Naive B cell (primary cell): Measurements from ENCODE around the gene PRRC2C. TPM values are rescaled to one million over a fixed set of nuclear protein-coding genes. Genes with fewer than 3 reads are reported as not detected.
"Not testable (repeated sequence)": the region's sequence is repeated elsewhere in the genome, so short reads cannot be mapped to it uniquely, and the experiment has no call there.

Experiments used
- ATAC-seq, 2 donors: fragments of 150-1000 bp; cut with Tn5 transposase; 2 replicates each; pipeline ENCODE4 v1.10.0; 2021; ENCODE audit warnings: low read depth in 2 of 2, mild to moderate bottlenecking in 2 of 2, moderate library complexity in 2 of 2
- DNase-seq: peaks from one replicate; pipeline ENCODE4 v3.0.0; 2022
- H3K27ac Mint-ChIP-seq, 6 donors: one replicate each; pipeline ENCODE4 v1.8.0; 2020 to 2022; ENCODE audit warnings: mild to moderate bottlenecking in 6 of 6, mixed read lengths in 6 of 6, moderate library complexity in 5 of 6, inconsistent platforms in 2 of 6
- H3K27me3 Mint-ChIP-seq, 3 donors: one replicate each; pipeline ENCODE4 v1.8.0; 2021 to 2022; ENCODE audit warnings: mixed read lengths in 3 of 3, mild to moderate bottlenecking in 1 of 3
- H3K36me3 Mint-ChIP-seq, 2 donors: one replicate each; pipeline ENCODE4 v1.8.0; 2020 to 2022; ENCODE audit warnings: mixed read lengths in 2 of 2, inconsistent platforms in 1 of 2, mild to moderate bottlenecking in 1 of 2
- H3K4me1 Mint-ChIP-seq, 3 donors: one replicate each; pipeline ENCODE4 v1.8.0; 2020 to 2022; ENCODE audit warnings: mixed read lengths in 3 of 3, inconsistent platforms in 1 of 3, mild to moderate bottlenecking in 1 of 3, moderate library complexity in 1 of 3
- H3K4me3 Mint-ChIP-seq, 8 donors: one replicate each; pipeline ENCODE4 v1.8.0; 2020 to 2022; ENCODE audit warnings: mild to moderate bottlenecking in 8 of 8, mixed read lengths in 8 of 8, moderate library complexity in 8 of 8, inconsistent platforms in 2 of 8
- H3K9me3 Mint-ChIP-seq, 7 donors: one replicate each; pipeline ENCODE4 v1.8.0; 2020 to 2022; ENCODE audit warnings: mixed read lengths in 7 of 7, mild to moderate bottlenecking in 5 of 7, inconsistent platforms in 2 of 7, moderate library complexity in 1 of 7
- polyA plus RNA-seq, 6 donors: library from polyadenylated mRNA; unstranded; fragments of 300-500 nt; fragmentation: Illumina TruSeq; gene quantifications; one replicate each; pipeline ENCODE4 v1.2.3, GENCODE V29; 2021; ENCODE audit warnings: low read depth in 6 of 6

The PRRC2C gene
- polyA plus RNA-seq, 6 donors from 2014 or later, result 15.3 to 97.0 (median 46.7) TPM

DNA sequence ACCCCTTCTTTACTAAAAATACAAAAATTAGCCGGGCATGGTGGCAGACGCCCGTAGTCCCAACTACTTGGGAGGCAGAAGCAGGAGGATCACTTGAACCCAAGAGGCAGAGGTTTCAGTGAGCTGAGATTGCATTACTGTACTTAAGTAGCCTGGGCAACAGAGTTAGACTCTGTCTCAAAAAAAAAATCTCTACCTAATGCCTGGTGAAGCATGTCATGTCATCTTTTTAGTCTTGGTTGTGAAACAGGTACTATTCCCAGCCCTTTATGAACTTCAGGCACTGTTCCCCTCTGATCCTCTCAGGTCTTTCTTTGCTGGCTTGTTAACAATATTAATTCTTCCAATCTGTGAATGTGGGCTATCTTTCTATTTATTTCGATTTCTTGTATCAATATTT lies 22.1 kb downstream of the PRRC2C start:
- Mint-ChIP-seq H3K27ac (peak overlapping the region; percentile 1 to 94 (median 84)), H3K4me3 (peak overlapping the region in 3 of 8 donors; percentile 53 to 56 (median 55)), H3K4me1 (peaks cover 70 to 92% (median 91%) of the 10 kb centered on the region in 3 donors), H3K9me3 (no peaks in the 10 kb centered on the region), H3K36me3 (peaks cover 0 to 6% of the 10 kb centered on the region in 2 donors), H3K27me3 (no peaks in the 10 kb centered on the region)
- DNase-seq (no peak), ATAC-seq (peak; percentile 50 to 66)

DNA sequence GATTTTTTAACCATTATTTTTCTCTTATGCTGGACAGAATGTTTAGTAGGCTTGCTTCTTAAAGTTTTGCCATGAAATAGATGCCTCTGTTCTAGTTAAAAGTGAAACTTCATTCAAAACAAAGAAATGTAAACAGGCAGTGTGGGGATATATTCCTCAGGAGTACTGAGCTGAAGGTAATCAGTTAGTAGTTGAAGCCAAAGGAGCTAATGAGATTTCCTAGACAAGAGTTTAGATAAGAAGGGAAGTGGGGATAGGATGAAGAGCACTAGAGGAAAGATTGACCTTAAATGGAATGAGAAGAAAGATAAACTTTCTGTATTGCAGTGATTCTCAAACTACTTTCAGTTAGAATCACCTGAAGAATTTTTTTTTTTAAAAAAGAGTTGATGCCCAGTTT lies 23.9 kb downstream of the PRRC2C start:
- Mint-ChIP-seq H3K9me3 (no peaks in the 10 kb centered on the region), H3K4me3 (peak overlapping the region in 2 of 8 donors; percentile 7 to 26), H3K4me1 (peaks cover 62 to 80% (median 76%) of the 10 kb centered on the region in 3 donors), H3K36me3 (peaks cover 1 to 6% of the 10 kb centered on the region in 2 donors), H3K27ac (peak overlapping the region in 3 of 6 donors; percentile 7 to 67 (median 54)), H3K27me3 (no peaks in the 10 kb centered on the region)
- no peak for ATAC-seq
- no peak for DNase-seq

DNA sequence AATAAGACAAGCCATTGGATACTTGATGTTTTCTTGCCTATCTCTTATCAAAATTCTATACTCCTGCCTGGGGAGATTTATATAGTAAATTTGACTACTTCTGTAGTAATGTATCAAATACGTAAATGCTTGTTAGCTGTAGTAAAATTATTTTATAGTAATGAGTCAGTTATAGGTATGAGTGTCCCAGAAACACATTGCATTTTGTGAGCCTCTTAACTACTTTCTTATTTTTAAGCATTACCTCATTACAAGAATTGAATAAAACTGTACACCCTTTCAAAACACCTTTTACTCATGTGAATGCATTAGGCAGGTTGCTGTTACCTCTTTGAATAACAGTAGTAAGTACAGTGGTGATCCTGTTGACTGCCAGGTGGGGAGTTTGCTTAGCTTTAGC lies 28.4 kb downstream of the PRRC2C start:
- Mint-ChIP-seq H3K36me3 (peaks cover 9 to 25% of the 10 kb centered on the region in 2 donors), H3K9me3 (no peaks in the 10 kb centered on the region), H3K4me1 (peaks cover 22 to 37% (median 30%) of the 10 kb centered on the region in 3 donors), H3K4me3 (no peak overlapping the region), H3K27ac (peak overlapping the region in 3 of 6 donors; percentile 12 to 43 (median 16)), H3K27me3 (no peaks in the 10 kb centered on the region)
- ATAC-seq (no peak), DNase-seq (no peak)

DNA sequence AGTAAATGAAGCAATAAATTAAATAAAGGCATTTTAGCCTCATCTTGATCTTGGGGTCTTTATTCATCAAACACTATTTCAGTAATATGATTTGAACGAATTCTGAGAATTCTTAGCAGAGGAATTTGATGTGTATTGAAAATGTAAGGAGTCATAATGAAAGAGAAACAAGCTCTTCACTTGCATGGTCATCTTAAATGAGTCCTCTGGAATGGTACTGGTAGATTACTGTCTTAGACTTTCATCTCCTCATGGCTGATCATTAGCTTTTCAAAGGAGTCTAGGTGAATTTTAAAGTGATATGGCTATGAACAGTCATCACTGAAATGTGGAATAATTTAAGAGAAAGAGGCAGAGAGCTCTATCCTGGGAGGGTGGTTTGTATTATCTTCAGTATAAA lies 30.0 kb downstream of the PRRC2C start:
- Mint-ChIP-seq H3K4me1 (peaks cover 11 to 24% (median 16%) of the 10 kb centered on the region in 3 donors), H3K36me3 (peaks cover 16 to 25% of the 10 kb centered on the region in 2 donors), H3K4me3 (no peak overlapping the region), H3K27ac (peak overlapping the region in 3 of 6 donors; percentile 17 to 63 (median 40)), H3K27me3 (no peaks in the 10 kb centered on the region), H3K9me3 (no peaks in the 10 kb centered on the region)
- ATAC-seq (no peak), DNase-seq (no peak)

DNA sequence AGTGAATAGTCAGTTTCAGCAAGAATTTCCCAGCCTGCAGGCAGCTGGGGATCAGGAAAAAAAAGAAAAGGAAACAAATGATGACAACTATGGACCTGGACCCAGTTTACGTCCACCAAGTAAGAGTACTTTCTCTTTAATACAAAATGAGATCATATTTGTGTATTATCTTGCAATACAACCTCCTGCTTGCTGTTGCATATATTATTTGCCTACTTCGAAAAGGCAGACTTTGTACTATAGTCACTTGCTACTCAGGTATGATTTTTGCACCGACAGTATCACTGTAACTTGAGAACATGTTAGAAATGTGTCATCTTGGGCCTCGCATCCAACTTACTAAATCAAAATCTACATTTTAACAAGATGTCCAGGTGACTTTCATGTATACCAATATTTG lies 30.4 kb downstream of the PRRC2C start:
- Mint-ChIP-seq H3K36me3 (peaks cover 16 to 25% of the 10 kb centered on the region in 2 donors), H3K9me3 (no peaks in the 10 kb centered on the region), H3K4me1 (peaks cover 7 to 20% (median 12%) of the 10 kb centered on the region in 3 donors), H3K4me3 (no peak overlapping the region), H3K27me3 (no peaks in the 10 kb centered on the region), H3K27ac (peak overlapping the region in 2 of 6 donors; percentile 17 to 40)
- DNase-seq (no peak), ATAC-seq (no peak)

DNA sequence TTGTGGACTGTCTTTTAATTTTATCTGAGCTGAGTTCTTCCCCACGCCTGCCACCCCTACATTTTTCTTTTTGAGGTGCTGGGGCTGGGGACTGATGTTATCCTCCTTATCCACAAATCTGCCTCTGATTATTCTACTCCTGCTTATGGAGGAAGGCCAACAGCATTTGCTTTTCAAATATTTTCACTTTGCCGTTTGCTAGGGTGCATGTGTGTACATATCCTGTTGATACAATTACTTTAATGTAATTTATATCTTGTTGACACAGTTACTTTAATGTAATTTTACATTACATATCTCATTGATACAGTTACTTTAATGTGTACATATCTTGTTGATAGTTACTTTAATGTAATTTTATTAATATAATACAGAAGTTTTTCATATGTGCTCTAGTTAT lies 36.2 kb downstream of the PRRC2C start:
- ATAC-seq, result no peak
- no peaks in the 10 kb centered on the region for H3K9me3 Mint-ChIP-seq
- no peak for DNase-seq
- peak overlapping the region in 1 of 6 donors; percentile 31 for H3K27ac Mint-ChIP-seq
- H3K27me3 Mint-ChIP-seq, result no peaks in the 10 kb centered on the region
- H3K4me3 Mint-ChIP-seq, result no peak overlapping the region
- H3K4me1 Mint-ChIP-seq, result no peaks in the 10 kb centered on the region
- H3K36me3 Mint-ChIP-seq, result peaks cover 23 to 32% of the 10 kb centered on the region in 2 donors

DNA sequence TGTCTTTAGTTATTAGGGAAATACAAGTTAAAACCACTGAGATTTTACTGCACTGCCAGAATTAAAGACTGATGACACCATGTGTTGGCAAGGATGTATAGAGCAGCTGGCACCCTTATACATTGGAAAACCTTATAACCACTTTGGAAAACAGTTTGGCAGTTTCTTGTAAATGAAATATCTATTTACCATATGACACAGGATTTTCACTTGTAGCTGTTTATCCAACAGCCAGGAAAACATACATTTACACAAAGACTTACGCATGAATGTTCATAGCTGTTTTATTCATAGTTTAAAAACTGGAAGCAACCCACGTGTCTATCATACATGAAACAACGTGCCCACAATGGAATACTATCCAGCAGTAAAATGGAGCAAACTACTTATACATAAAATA lies 45.3 kb downstream of the PRRC2C start:
- Mint-ChIP-seq H3K9me3 (no peaks in the 10 kb centered on the region), H3K4me1 (peaks cover 0 to 7% (median 5%) of the 10 kb centered on the region in 3 donors), H3K27ac (no peak overlapping the region), H3K27me3 (no peaks in the 10 kb centered on the region), H3K36me3 (peaks cover 40 to 42% of the 10 kb centered on the region in 2 donors), H3K4me3 (no peak overlapping the region)
- DNase-seq, result no peak
- no peak for ATAC-seq

DNA sequence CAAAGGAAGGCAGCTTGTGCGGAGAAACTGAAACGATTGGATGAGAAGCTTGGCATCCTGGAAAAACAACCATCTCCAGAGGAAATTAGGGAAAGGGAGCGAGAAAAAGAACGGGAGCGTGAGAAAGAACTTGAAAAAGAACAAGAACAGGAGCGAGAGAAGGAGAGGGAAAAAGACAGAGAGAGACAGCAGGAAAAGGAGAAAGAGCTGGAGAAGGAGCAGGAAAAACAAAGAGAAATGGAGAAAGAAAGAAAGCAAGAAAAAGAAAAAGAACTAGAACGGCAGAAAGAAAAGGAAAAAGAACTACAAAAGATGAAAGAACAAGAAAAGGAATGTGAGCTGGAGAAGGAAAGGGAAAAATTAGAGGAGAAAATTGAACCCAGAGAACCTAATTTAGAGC lies 47.2 kb downstream of the PRRC2C start:
- Mint-ChIP-seq H3K9me3 (no peaks in the 10 kb centered on the region), H3K4me3 (no peak overlapping the region), H3K4me1 (peaks cover 0 to 7% (median 5%) of the 10 kb centered on the region in 3 donors), H3K27ac (peak overlapping the region in 4 of 6 donors; percentile 16 to 82 (median 71)), H3K36me3 (peaks cover 44 to 45% of the 10 kb centered on the region in 2 donors), H3K27me3 (no peaks in the 10 kb centered on the region)
- ATAC-seq, result no peak
- DNase-seq, result no peak

DNA sequence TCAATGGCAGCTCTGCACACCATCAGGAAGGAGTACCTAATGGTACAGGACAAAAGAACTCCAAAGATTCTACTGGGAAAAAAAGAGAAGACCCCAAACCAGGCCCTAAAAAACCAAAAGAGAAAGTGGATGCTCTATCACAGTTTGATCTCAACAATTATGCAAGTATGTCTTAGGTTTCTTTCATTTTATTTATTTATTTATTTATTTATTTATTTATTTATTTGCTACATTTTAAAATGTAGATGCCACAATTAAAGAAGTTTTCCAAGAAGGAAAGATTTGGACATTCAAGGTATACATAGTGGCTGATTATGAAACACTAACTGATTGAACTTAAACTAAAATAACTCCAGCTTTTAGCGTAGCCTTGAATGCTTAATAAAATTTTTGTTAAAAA lies 60.2 kb downstream of the PRRC2C start:
- no peak for DNase-seq
- Mint-ChIP-seq H3K36me3 (peaks cover 25 to 29% of the 10 kb centered on the region in 2 donors), H3K9me3 (peaks cover 0 to 3% (median 0%) of the 10 kb centered on the region in 7 donors), H3K27me3 (no peaks in the 10 kb centered on the region), H3K27ac (peak overlapping the region in 2 of 6 donors; percentile 52 to 63), H3K4me1 (peaks cover 0 to 12% (median 0%) of the 10 kb centered on the region in 3 donors), H3K4me3 (no peak overlapping the region)
- ATAC-seq, result no peak

DNA sequence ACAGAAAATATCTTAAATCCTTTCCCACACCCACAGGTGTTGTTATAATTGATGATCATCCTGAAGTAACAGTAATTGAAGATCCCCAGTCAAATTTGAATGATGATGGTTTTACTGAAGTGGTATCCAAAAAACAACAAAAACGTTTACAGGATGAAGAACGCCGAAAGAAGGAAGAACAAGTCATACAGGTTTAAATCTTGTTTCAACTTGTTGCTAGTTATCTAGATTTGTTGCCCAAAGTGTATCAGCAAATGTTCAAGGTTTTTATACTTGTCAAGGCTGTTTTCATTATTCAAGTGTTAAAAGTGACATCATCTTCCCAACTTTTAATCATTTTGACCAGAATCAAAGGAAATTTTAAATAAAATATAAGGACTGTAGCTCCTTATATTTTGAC lies 64.7 kb downstream of the PRRC2C start:
- Mint-ChIP-seq H3K4me3 (no peak overlapping the region), H3K36me3 (peaks cover 22 to 37% of the 10 kb centered on the region in 2 donors), H3K4me1 (peaks cover 11 to 23% (median 15%) of the 10 kb centered on the region in 3 donors), H3K27ac (peak overlapping the region in 1 of 6 donors; percentile 26), H3K27me3 (no peaks in the 10 kb centered on the region), H3K9me3 (peaks cover 0 to 6% (median 0%) of the 10 kb centered on the region in 7 donors)
- no peak for ATAC-seq
- DNase-seq, result no peak

DNA sequence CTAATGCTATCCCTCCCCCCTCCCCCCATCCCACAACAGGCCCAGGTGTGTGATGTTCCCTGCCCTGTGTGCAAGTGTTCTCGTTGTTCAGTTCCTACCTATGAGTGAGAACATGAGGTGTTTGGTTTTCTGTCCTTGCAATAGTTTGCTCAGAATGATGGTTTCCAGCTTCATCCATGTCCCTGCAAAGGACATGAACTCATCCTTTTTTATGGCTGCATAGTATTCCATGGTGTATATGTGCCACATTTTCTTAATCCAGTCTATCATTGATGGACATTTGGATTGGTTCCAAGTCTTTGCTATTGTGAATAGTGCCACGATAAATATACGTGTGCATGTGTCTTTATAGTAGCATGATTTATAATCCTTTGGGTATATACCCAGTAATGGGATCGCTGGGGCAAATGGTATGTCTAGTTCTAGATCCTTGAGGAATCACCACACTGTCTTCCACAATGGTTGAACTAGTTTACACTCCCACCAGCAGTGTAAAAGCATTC lies 65.3 kb downstream of the PRRC2C start:
- not testable (repeated sequence) for ATAC-seq, H3K27me3 Mint-ChIP-seq, H3K27ac Mint-ChIP-seq, H3K9me3 Mint-ChIP-seq, DNase-seq, H3K4me3 Mint-ChIP-seq
- Mint-ChIP-seq H3K36me3 (peaks cover 26 to 41% of the 10 kb centered on the region in 2 donors), H3K4me1 (peaks cover 11 to 23% (median 15%) of the 10 kb centered on the region in 3 donors)

DNA sequence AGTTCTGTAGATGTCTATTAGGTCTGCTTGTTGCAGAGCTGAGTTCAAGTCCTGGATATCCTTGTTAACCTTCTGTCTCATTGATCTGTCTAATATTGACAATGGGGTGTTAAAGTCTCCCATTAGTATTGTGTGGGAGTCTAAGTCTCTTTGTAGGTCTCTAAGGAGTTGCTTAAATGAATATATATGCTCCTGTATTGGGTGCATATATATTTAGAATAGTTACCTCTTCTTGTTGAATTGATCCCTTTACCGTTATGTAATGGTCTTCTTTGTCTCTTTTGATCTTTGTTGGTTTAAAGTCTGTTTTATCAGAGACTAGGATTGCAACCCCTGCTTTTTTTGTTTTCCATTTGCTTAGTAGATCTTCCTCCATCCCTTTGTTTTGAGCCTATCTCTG lies 68.6 kb downstream of the PRRC2C start:
- ATAC-seq, H3K27me3 Mint-ChIP-seq, H3K4me3 Mint-ChIP-seq, H3K9me3 Mint-ChIP-seq, DNase-seq: not testable (repeated sequence)
- Mint-ChIP-seq H3K36me3 (peaks cover 41 to 44% of the 10 kb centered on the region in 2 donors), H3K27ac (peak overlapping the region in 2 of 6 donors; percentile 4 to 39), H3K4me1 (peaks cover 11 to 30% (median 18%) of the 10 kb centered on the region in 3 donors)

DNA sequence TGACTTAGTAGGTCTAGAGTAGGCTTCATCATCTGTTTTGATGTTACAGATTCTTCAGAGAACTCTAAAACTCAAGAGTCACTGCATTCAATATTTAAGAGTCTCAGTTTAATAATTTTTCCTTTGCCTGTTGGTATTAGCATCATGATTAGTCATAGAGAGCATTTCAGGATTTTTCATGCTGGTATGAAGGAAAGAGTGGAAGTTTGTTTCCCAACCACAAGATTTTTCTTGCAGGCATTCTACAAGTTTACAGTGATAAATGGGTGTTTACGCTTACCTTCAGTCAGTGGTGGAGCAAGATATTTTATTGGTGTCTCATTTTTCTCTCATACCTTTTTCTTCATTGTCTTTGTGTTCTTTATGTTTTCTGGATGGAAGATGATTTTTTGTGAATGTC lies 78.3 kb downstream of the PRRC2C start:
- no peaks in the 10 kb centered on the region for H3K4me1 Mint-ChIP-seq
- no peaks in the 10 kb centered on the region for H3K9me3 Mint-ChIP-seq
- H3K27ac Mint-ChIP-seq, result no peak overlapping the region
- ATAC-seq (no peak), DNase-seq (no peak)
- no peaks in the 10 kb centered on the region for H3K27me3 Mint-ChIP-seq
- H3K36me3 Mint-ChIP-seq, result peaks cover 9 to 21% of the 10 kb centered on the region in 2 donors
- no peak overlapping the region for H3K4me3 Mint-ChIP-seq

DNA sequence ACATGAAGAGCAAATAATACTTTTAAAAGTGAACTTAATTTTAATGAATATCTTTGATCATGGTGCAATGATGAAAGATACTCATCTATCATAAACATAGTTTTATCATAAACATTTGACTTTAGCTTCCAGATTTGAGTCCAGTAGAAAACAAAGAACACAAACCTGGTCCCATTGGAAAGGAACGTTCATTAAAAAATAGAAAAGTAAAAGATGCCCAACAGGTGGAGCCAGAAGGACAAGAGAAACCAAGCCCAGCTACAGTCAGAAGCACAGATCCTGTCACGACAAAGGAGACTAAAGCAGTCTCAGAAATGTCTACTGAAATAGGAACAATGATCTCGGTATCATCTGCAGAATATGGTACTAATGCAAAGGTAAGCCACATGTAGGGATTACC lies 81.1 kb downstream of the PRRC2C start:
- no peak for DNase-seq
- Mint-ChIP-seq H3K36me3 (peaks cover 6 to 10% of the 10 kb centered on the region in 2 donors), H3K27ac (peak overlapping the region in 1 of 6 donors; percentile 43), H3K4me3 (no peak overlapping the region), H3K9me3 (no peaks in the 10 kb centered on the region), H3K27me3 (no peaks in the 10 kb centered on the region), H3K4me1 (peaks cover 0 to 5% (median 0%) of the 10 kb centered on the region in 3 donors)
- ATAC-seq, result no peak
